ENCODE measurements around the gene HMCN1.

DNA sequence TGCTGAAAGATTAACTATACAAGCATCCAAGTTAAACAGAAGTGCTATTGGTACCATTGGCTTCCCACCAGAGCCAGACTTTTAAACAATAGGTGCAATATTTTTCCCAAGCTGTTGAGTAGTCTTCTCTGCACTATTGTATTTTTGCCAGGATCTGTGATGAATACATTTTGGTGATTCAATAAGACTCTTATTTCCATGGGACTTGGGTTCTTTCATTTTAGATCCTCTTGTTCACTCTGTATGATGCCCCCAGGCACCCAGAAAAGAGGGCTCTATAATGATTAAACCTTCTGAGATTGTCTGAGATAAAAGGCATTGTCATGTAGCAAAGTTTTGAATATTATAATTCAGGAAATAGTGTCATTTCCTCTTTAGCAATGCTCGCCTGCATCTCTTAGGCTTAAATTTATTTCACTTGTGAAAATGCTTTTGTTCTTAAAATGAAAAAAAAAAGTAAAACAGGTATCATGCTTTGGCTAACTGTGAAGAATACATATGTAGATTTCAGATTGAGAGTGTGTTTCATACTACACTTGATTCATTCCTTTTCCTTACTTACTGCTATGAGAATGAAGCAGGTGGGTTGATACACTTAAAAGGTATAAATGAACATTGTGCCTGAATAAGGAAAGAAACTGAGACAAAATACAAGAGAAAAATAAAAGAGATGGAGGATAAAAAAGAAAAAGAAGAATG, 275.0 kb downstream of the HMCN1 start:
- no peak for TF ChIP-seq POLR2A (IDR thresholded peaks at IDR 0.05; ENCODE audit: low read depth)
- no peak for TF ChIP-seq EP300 (IDR thresholded peaks at IDR 0.05)
- TF ChIP-seq CTCF (IDR thresholded peaks at IDR 0.05) = no peak

Measured in esophagus muscularis mucosa (tissue), 4 donors.